H9 (cell line): ENCODE measurements around the gene GTF2A1L. TPM values are rescaled to one million over a fixed set of nuclear protein-coding genes. Genes with fewer than 3 reads are reported as not detected.
A peak's percentile ranks its signal among the peaks of the same experiment; 100 is the strongest.

Experiments used
- DNase-seq: peaks from one replicate; pipeline ENCODE4 v3.0.0-alpha.2; 2017
- H2AFZ ChIP-seq: one replicate; pipeline ENCODE4 v1.6.1; 2013; ENCODE audit warnings: mild to moderate bottlenecking, low read length, control low read depth, moderate library complexity
- H2AK5ac ChIP-seq: 2 replicates; pipeline ENCODE4 v1.6.1; 2013; ENCODE audit warnings: low read length, control low read depth, mixed read lengths; ENCODE audit not compliant: insufficient read length
- H2BK120ac ChIP-seq: one replicate; pipeline ENCODE4 v1.6.1; 2013; ENCODE audit warnings: low read depth, mild to moderate bottlenecking, low read length, control low read depth, inconsistent platforms; ENCODE audit not compliant: poor library complexity, severe bottlenecking
- H2BK12ac ChIP-seq: 2 replicates; pipeline ENCODE4 v1.6.1; 2013; ENCODE audit warnings: low read length, control low read depth, mixed read lengths, low read depth; ENCODE audit not compliant: insufficient read length
- H2BK15ac ChIP-seq: 2 replicates; pipeline ENCODE4 v1.6.1; 2013; ENCODE audit warnings: low read depth, low read length, control low read depth
- H2BK20ac ChIP-seq: one replicate; pipeline ENCODE4 v1.6.1; 2013; ENCODE audit warnings: low read depth, mild to moderate bottlenecking, low read length, control low read depth, inconsistent platforms; ENCODE audit not compliant: poor library complexity, severe bottlenecking
- H2BK5ac ChIP-seq: 2 replicates; pipeline ENCODE4 v1.6.1; 2013; ENCODE audit warnings: low read length, control low read depth, mixed read lengths; ENCODE audit not compliant: insufficient read length
- H3K14ac ChIP-seq: 2 replicates; pipeline ENCODE4 v1.6.1; 2013; ENCODE audit warnings: low read length, control low read depth; ENCODE audit not compliant: insufficient read depth
- H3K18ac ChIP-seq: 2 replicates; pipeline ENCODE4 v1.6.1; 2013; ENCODE audit warnings: low read depth, mild to moderate bottlenecking, mixed read lengths, low read length, control low read depth; ENCODE audit not compliant: insufficient read length
- H3K23ac ChIP-seq: 2 replicates; pipeline ENCODE4 v1.6.1; 2013; ENCODE audit warnings: low read length, control low read depth, mixed read lengths, low read depth; ENCODE audit not compliant: insufficient read length
- H3K23me2 ChIP-seq: 2 replicates; pipeline ENCODE4 v1.6.1; 2013; ENCODE audit warnings: low read depth, mild to moderate bottlenecking, mixed read lengths, low read length, control low read depth; ENCODE audit not compliant: insufficient read length, poor library complexity, severe bottlenecking
- H3K27ac ChIP-seq: 2 replicates; pipeline ENCODE4 v1.5.1; 2013; ENCODE audit warnings: low read length, control low read depth, mixed read lengths, low read depth; ENCODE audit not compliant: insufficient read length
- H3K27me3 ChIP-seq: 2 replicates; pipeline ENCODE4 v1.6.1; 2013; ENCODE audit warnings: low read length, control low read depth, inconsistent platforms; ENCODE audit not compliant: insufficient read depth
- H3K4ac ChIP-seq: 2 replicates; pipeline ENCODE4 v1.6.1; 2013; ENCODE audit warnings: low read depth, mild to moderate bottlenecking, control low read depth, inconsistent platforms, low read length, moderate library complexity
- H3K4me1 ChIP-seq: 2 replicates; pipeline ENCODE4 v1.6.1; 2013; ENCODE audit warnings: low read length, control low read depth, inconsistent platforms; ENCODE audit not compliant: insufficient read depth
- H3K4me2 ChIP-seq: 2 replicates; pipeline ENCODE4 v1.6.1; 2013; ENCODE audit warnings: low read length, control low read depth, mixed read lengths; ENCODE audit not compliant: insufficient read length, insufficient read depth
- H3K56ac ChIP-seq: 2 replicates; pipeline ENCODE4 v1.6.1; 2013; ENCODE audit warnings: low read depth, mild to moderate bottlenecking, mixed read lengths, low read length, control low read depth; ENCODE audit not compliant: insufficient read length
- H3K79me1 ChIP-seq: 2 replicates; pipeline ENCODE4 v1.6.1; 2013; ENCODE audit warnings: low read depth, mild to moderate bottlenecking, moderate library complexity, low read length, control low read depth, inconsistent platforms; ENCODE audit not compliant: insufficient read depth, poor library complexity, severe bottlenecking
- H3K79me2 ChIP-seq: 2 replicates; pipeline ENCODE4 v1.6.1; 2013; ENCODE audit warnings: low read length, control low read depth, inconsistent platforms; ENCODE audit not compliant: insufficient read depth
- H3K9ac ChIP-seq: 2 replicates; pipeline ENCODE4 v1.6.1; 2013; ENCODE audit warnings: low read length, control low read depth, mixed read lengths; ENCODE audit not compliant: insufficient read length; ENCODE audit errors: extremely low read depth
- H3K9me3 ChIP-seq: one replicate; pipeline ENCODE4 v1.6.1; 2013; ENCODE audit warnings: low read depth, low read length, inconsistent platforms; ENCODE audit not compliant: control insufficient read depth
- H3T11ph ChIP-seq: one replicate; pipeline ENCODE4 v1.6.1; 2013; ENCODE audit warnings: mild to moderate bottlenecking, low read length, control low read depth, inconsistent platforms
- H4K20me1 ChIP-seq: one replicate; pipeline ENCODE4 v1.6.1; 2013; ENCODE audit not compliant: control insufficient read depth, insufficient read length, insufficient read depth
- H4K5ac ChIP-seq: 2 replicates; pipeline ENCODE4 v1.6.1; 2013; ENCODE audit warnings: low read depth, mild to moderate bottlenecking, mixed read lengths, low read length, control low read depth; ENCODE audit not compliant: insufficient read length
- H4K8ac ChIP-seq: replicated peaks from 2 replicates; pipeline ENCODE4 v1.6.1; 2013; ENCODE audit warnings: low read length, control low read depth, mixed read lengths, low read depth; ENCODE audit not compliant: insufficient read length
- H4K91ac ChIP-seq: 2 replicates; pipeline ENCODE4 v1.6.1; 2013; ENCODE audit warnings: low read depth, mild to moderate bottlenecking, moderate library complexity, mixed read lengths, low read length, control low read depth; ENCODE audit not compliant: insufficient read length
- H3K27ac Mint-ChIP-seq, 3 experiments: 2 replicates in 2 of 3; 3 replicates in 1 of 3; pipeline ENCODE4 v1.8.0; 2020 to 2021; ENCODE audit warnings: mixed read lengths in 3 of 3, mild to moderate bottlenecking in 1 of 3, moderate library complexity in 1 of 3
- H3K27me3 Mint-ChIP-seq: 2 replicates; pipeline ENCODE4 v1.8.0; 2021; ENCODE audit warnings: low read depth, mild to moderate bottlenecking, moderate library complexity, mixed read lengths
- H3K36me3 Mint-ChIP-seq, 3 experiments: 2 replicates in 2 of 3; 3 replicates in 1 of 3; pipeline ENCODE4 v1.8.0; 2020 to 2021; ENCODE audit warnings: low read depth in 3 of 3, mixed read lengths in 3 of 3; ENCODE audit not compliant: insufficient read depth in 1 of 3
- H3K4me1 Mint-ChIP-seq, 2 experiments: 2 replicates each; pipeline ENCODE4 v1.8.0; 2020; ENCODE audit warnings: mixed read lengths in 2 of 2
- H3K4me3 Mint-ChIP-seq, 2 experiments: 2 replicates in 1 of 2; 3 replicates in 1 of 2; pipeline ENCODE4 v1.8.0; 2020 to 2021; ENCODE audit warnings: mild to moderate bottlenecking in 2 of 2, mixed read lengths in 2 of 2, moderate library complexity in 1 of 2
- H3K9me3 Mint-ChIP-seq, 2 experiments: 2 replicates in 1 of 2; 3 replicates in 1 of 2; pipeline ENCODE4 v1.8.0; 2020; ENCODE audit warnings: mild to moderate bottlenecking in 2 of 2, mixed read lengths in 2 of 2, moderate library complexity in 1 of 2
- WGBS: extraction: QIAGEN DNeasy Blood & Tissue Kit; methylation state at CpG from one replicate; pipeline ENCODE4 v1.1.7; 2013; ENCODE audit warnings: missing lambda C conversion rate, low lambda C conversion rate, mixed read lengths; ENCODE audit not compliant: insufficient read length; ENCODE audit errors: extremely low coverage; 5-methylcytosine and 5-hydroxymethylcytosine counted together
- total RNA-seq: library from RNA; stranded (reverse); gene quantifications from 2 replicates; pipeline ENCODE4 v1.2.1, GENCODE V29; 2021
- TF ChIP-seq, protein P1 (sequence below): fragments of 200-600 bp; sonication (generic); conservative IDR thresholded peaks from 3 replicates; pipeline ENCODE4 v1.8.0; 2021; ENCODE audit warnings: antibody characterized with exemption, mild to moderate bottlenecking

GTF2A1L gene
- total RNA-seq, 1 experiment from 2014 or later: not detected

DNA sequence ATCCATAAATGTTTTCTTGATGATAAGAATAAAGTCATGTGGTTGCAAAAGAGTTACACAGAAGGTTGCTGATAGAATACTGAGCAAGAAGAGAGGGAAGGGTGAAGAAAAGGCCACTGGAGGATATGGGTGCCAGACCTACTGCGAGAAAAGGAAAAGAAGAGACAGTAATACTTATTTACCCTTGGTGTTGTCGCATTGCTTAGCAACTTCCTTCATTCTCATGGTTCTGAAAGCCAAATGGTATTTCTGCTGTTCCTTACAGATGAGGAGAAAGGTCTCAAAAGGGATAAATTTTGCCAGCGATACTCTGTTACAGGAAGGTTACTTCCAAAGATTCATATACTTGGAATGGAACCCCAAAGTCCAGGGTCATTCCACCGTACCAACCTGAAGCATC is 75.4 kb downstream of the GTF2A1L start:
- H4K20me1 ChIP-seq: no peaks in the 10 kb centered on the region
- H3K14ac ChIP-seq: no peak overlapping the region
- no peak overlapping the region for H3K56ac ChIP-seq
- no peak overlapping the region for H3K4ac ChIP-seq
- no peak overlapping the region for H3K27ac ChIP-seq
- no peak overlapping the region for H2AK5ac ChIP-seq
- H4K5ac ChIP-seq: no peak overlapping the region
- H2AFZ ChIP-seq: no peak overlapping the region
- no peak overlapping the region for H2BK5ac ChIP-seq
- no peaks in the 10 kb centered on the region for H3K27me3 Mint-ChIP-seq
- no peak overlapping the region for H4K8ac ChIP-seq
- no peak overlapping the region for H3K9ac ChIP-seq
- WGBS: no CpG with 5 or more reads among the region's 4 CpGs
- H3K23me2 ChIP-seq: no peaks in the 10 kb centered on the region
- H3K23ac ChIP-seq: no peak overlapping the region
- no peak overlapping the region for H3T11ph ChIP-seq
- H3K79me2 ChIP-seq: no peaks in the 10 kb centered on the region
- H3K9me3 Mint-ChIP-seq: no peaks in the 10 kb centered on the region
- H3K4me2 ChIP-seq: no peak overlapping the region
- no peak overlapping the region for H2BK12ac ChIP-seq
- DNase-seq: no peak
- TF ChIP-seq, protein P1, sequence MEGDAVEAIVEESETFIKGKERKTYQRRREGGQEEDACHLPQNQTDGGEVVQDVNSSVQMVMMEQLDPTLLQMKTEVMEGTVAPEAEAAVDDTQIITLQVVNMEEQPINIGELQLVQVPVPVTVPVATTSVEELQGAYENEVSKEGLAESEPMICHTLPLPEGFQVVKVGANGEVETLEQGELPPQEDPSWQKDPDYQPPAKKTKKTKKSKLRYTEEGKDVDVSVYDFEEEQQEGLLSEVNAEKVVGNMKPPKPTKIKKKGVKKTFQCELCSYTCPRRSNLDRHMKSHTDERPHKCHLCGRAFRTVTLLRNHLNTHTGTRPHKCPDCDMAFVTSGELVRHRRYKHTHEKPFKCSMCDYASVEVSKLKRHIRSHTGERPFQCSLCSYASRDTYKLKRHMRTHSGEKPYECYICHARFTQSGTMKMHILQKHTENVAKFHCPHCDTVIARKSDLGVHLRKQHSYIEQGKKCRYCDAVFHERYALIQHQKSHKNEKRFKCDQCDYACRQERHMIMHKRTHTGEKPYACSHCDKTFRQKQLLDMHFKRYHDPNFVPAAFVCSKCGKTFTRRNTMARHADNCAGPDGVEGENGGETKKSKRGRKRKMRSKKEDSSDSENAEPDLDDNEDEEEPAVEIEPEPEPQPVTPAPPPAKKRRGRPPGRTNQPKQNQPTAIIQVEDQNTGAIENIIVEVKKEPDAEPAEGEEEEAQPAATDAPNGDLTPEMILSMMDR: no peak
- no peaks in the 10 kb centered on the region for H3K79me1 ChIP-seq
- no peaks in the 10 kb centered on the region for H3K36me3 Mint-ChIP-seq
- H2BK20ac ChIP-seq: no peak overlapping the region
- no peaks in the 10 kb centered on the region for H3K9me3 ChIP-seq
- no peak overlapping the region for H2BK120ac ChIP-seq
- H3K27me3 ChIP-seq: no peaks in the 10 kb centered on the region
- H4K91ac ChIP-seq: no peak overlapping the region
- peaks cover 35 to 45% of the 10 kb centered on the region in 2 experiments for H3K4me1 Mint-ChIP-seq
- peak overlapping the region in 2 of 3 experiments; percentile 3 to 13; a peak in 1 of 7 replicates for H3K27ac Mint-ChIP-seq
- H2BK15ac ChIP-seq: no peak overlapping the region
- H3K4me3 Mint-ChIP-seq: no peak overlapping the region
- H3K4me1 ChIP-seq: peaks cover 4% of the 10 kb centered on the region; the same call in 1 of the 2 replicates
- H3K18ac ChIP-seq: no peak overlapping the region
